Left lung (tissue), 10 donors: ENCODE data around the gene ANGPTL2. TPM values are rescaled to one million over a fixed set of nuclear protein-coding genes. Genes with fewer than 3 reads are reported as not detected.

Source experiments
- ATAC-seq: fragments of 200-7000 bp; cut with Tn5 transposase; one replicate; pipeline ENCODE4 v1.9.1; 2020; ENCODE audit warnings: moderate library complexity
- DNase-seq, 4 donors: peaks; one replicate each; pipeline ENCODE4 v3.0.0-alpha.2; 2013 to 2020
- H3K27ac ChIP-seq, 2 donors: fragments of 200-600 bp; sonication (generic) in 1 of 2; one replicate each; pipeline versions ENCODE4 v1.5.0 to v1.8.0; 2020 to 2021
- H3K27me3 ChIP-seq, 2 donors: fragments of 200-600 bp; sonication (generic) in 1 of 2; one replicate each; pipeline versions ENCODE4 v1.5.0 to v1.8.0; 2020 to 2021
- H3K36me3 ChIP-seq, 2 donors: fragments of 200-600 bp; sonication (generic) in 1 of 2; one replicate each; pipeline versions ENCODE4 v1.5.0 to v1.8.0; 2020 to 2021
- H3K4me1 ChIP-seq, 2 donors: fragments of 200-600 bp; one replicate each; pipeline ENCODE4 v1.8.0; 2021
- H3K4me3 ChIP-seq, 2 donors: fragments of 200-600 bp; sonication (generic) in 1 of 2; one replicate each; pipeline versions ENCODE4 v1.5.0 to v1.8.0; 2020 to 2021; ENCODE audit warnings: mild to moderate bottlenecking in 1 of 2
- H3K9me3 ChIP-seq, 2 donors: fragments of 200-600 bp; sonication (generic) in 1 of 2; one replicate each; pipeline versions ENCODE4 v1.5.0 to v1.8.0; 2020 to 2021
- intact Hi-C, 2 donors: fragments of 100-400 bp; cut with DNase I; formaldehyde crosslinking; loops; one replicate each; pipeline versions ENCODE4 v1.11.2 to v1.14.2; 2022
- polyA plus RNA-seq, 6 donors: library from polyadenylated mRNA; unstranded; fragments of 120-200 nt; gene quantifications; one replicate each; pipeline ENCODE4 v1.2.1, GENCODE V29; 2013; ENCODE audit not compliant: insufficient read length in 6 of 6
- total RNA-seq, 2 donors: library from RNA; stranded (reverse); fragmentation: NEBNext Ultra II Directional; extraction: Animal tissue kit (Norgen Biotek cat#: 25700); gene quantifications; one replicate each; pipeline ENCODE4 v1.2.1, GENCODE V29; 2021
- TF ChIP-seq, protein P1 (sequence below), 2 donors: fragments of 200-600 bp; sonication (generic) in 1 of 2; IDR thresholded peaks; one replicate each; pipeline versions ENCODE4 v1.5.0 to v1.8.0; 2021; ENCODE audit warnings: antibody characterized with exemption in 2 of 2
- donor health status: DM: no; HTN: yes; CAD: no.
- donor health status: DM: no; HTN: no; CAD: no.

The ANGPTL2 gene
- total and polyA plus RNA-seq, 8 donors: 22.7 to 34.7 (median 30.1) TPM

DNA sequence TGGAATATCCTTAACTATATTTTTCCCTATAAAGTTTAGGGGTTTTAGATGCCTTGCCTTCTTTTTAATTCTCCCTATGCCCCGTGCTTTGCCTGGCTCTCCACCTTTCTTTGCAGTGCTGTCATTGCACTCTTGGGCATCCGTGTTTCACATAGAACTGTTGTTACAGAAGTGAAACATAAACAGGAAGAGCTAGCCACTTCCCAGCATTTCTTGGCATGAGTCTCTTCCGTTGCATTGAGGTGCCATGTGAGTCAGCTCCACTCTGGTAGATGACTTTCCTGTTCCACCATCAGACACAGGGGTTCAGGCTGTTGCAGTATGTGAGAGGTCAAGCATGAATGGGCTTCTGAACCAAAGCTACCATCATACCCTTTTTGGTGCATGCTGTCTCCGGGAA lies 73.4 kb downstream of the ANGPTL2 start:
- intact Hi-C loops: no loop called here

DNA sequence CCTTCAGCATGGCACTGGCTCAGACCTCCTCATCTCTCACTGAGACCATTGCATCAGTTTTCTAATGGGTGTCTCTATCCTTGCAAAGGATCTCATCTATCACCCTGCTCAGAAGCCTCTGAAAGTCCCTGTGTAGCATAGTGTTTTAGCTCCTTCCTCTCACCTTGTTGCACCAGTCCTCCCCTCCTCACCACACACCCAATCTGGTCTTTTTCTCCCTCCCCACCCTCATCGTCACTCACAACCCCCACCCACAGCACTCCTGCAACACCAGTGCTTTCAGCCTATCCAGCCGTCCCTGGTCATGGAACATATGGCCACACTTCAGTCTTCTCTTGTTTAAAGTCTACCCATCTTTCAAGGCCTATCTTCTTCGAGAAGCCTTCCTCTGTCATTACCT lies 74.5 kb downstream of the ANGPTL2 start:
- Histone ChIP-seq H3K27ac (peak overlapping the region in 1 of 2 donors; percentile 71), H3K4me3 (no peak overlapping the region), H3K36me3 (no peaks in the 10 kb centered on the region), H3K9me3 (no peaks in the 10 kb centered on the region), H3K27me3 (no peaks in the 10 kb centered on the region), H3K4me1 (peaks cover 7 to 32% of the 10 kb centered on the region in 2 donors)
- DNase-seq (no peak), ATAC-seq (no peak)
- TF ChIP-seq, protein P1, sequence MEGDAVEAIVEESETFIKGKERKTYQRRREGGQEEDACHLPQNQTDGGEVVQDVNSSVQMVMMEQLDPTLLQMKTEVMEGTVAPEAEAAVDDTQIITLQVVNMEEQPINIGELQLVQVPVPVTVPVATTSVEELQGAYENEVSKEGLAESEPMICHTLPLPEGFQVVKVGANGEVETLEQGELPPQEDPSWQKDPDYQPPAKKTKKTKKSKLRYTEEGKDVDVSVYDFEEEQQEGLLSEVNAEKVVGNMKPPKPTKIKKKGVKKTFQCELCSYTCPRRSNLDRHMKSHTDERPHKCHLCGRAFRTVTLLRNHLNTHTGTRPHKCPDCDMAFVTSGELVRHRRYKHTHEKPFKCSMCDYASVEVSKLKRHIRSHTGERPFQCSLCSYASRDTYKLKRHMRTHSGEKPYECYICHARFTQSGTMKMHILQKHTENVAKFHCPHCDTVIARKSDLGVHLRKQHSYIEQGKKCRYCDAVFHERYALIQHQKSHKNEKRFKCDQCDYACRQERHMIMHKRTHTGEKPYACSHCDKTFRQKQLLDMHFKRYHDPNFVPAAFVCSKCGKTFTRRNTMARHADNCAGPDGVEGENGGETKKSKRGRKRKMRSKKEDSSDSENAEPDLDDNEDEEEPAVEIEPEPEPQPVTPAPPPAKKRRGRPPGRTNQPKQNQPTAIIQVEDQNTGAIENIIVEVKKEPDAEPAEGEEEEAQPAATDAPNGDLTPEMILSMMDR (IDR thresholded peaks at IDR 0.05): no peak
- intact Hi-C loops: no loop called here

More for the DNA sequence above, 73.4 kb downstream of the ANGPTL2 start:
- TF ChIP-seq, protein P1 (IDR thresholded peaks at IDR 0.05): peak; percentile 19 to 44
- Histone ChIP-seq H3K4me3 (no peak overlapping the region), H3K9me3 (no peaks in the 10 kb centered on the region), H3K27me3 (no peaks in the 10 kb centered on the region), H3K36me3 (no peaks in the 10 kb centered on the region), H3K4me1 (peaks cover 12 to 32% of the 10 kb centered on the region in 2 donors), H3K27ac (peak overlapping the region; percentile 28 to 71)
- peak; percentile 86 for ATAC-seq
- peak in 1 of 4 donors; percentile 64 for DNase-seq

DNA sequence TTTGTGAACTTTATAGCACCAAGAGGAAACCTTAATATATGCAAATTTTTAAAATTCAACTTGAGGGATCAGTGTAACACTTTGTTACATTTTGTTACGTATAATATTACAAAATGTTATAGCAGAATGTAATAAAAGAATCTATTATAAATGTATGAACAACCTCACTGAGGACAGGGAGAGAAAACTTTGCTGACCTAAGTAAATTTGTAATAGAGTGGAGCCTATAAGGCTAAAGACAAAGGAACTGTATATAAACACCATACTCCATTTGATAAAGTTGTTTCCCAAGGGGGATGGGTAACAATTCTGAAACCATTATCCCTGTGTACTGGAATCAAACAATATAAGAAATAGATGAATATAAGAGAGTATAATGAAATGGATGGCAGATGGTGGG lies 77.3 kb downstream of the ANGPTL2 start:
- TF ChIP-seq, protein P1 (IDR thresholded peaks at IDR 0.05): no peak
- intact Hi-C loops: no loop called here
- no peak for DNase-seq

DNA sequence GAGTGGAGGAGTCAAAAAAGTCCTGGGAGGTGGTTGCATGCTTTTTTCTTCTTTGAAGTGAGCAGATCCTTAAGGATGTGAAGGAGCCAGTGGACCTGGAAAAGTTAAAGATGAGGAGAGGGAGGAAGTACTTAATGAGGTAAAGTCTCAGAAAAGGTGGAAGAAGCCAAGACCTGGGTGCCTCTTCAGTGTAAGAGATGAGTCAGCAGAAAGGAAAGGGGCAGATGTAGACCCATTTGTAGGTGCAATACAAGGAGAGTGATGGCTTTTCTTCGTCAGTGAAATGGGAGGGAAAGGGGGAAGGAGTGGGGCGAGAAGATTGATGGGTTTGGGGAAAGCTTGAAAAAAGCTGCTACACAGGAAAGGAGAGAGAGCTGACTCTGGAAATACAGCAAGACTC lies 82.9 kb downstream of the ANGPTL2 start:
- no peak for ATAC-seq

More for the DNA sequence above, 77.3 kb downstream of the ANGPTL2 start:
- no peaks in the 10 kb centered on the region for H3K36me3 ChIP-seq
- H3K27ac ChIP-seq: no peak overlapping the region
- H3K27me3 ChIP-seq: no peaks in the 10 kb centered on the region
- H3K9me3 ChIP-seq: no peaks in the 10 kb centered on the region
- H3K4me3 ChIP-seq: no peak overlapping the region
- ATAC-seq: no peak
- peaks cover 6 to 21% of the 10 kb centered on the region in 2 donors for H3K4me1 ChIP-seq

DNA sequence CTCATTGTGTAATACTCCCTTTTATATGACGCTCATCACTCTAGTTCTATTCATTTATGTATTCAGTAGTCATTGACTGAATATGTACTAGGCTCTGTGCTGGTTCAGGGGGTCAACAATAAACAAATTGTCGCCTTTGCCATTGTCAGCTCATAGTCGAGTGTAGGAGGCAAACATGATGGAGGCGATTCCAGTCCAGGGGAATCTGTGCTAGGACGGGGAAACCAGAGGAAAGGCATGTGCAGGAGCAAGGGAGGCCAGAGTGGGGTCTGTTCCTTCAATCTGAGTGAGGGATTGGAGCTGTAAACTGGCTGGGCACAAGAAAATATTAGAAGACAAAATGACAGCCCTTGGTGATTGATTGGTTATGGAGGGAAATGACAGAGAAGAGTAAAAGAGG lies 83.9 kb downstream of the ANGPTL2 start:
- Histone ChIP-seq H3K27ac (no peak overlapping the region), H3K4me1 (no peaks in the 10 kb centered on the region), H3K27me3 (no peaks in the 10 kb centered on the region), H3K36me3 (no peaks in the 10 kb centered on the region), H3K4me3 (no peak overlapping the region), H3K9me3 (no peaks in the 10 kb centered on the region)
- TF ChIP-seq, protein P1 (IDR thresholded peaks at IDR 0.05): no peak
- ATAC-seq (no peak), DNase-seq (no peak)
- intact Hi-C loops: no loop called here

More for the DNA sequence above, 82.9 kb downstream of the ANGPTL2 start:
- H3K36me3 ChIP-seq: no peaks in the 10 kb centered on the region
- no peak for DNase-seq
- no peaks in the 10 kb centered on the region for H3K9me3 ChIP-seq
- intact Hi-C loops: no loop called here
- no peaks in the 10 kb centered on the region for H3K4me1 ChIP-seq
- TF ChIP-seq, protein P1 (IDR thresholded peaks at IDR 0.05): no peak
- H3K27me3 ChIP-seq: no peaks in the 10 kb centered on the region
- no peak overlapping the region for H3K27ac ChIP-seq
- H3K4me3 ChIP-seq: no peak overlapping the region

Other genes with a start within 250 kb of the ANGPTL2 start
- 10 to 100 TPM; 11.9 to 16.2 TPM for gene RALGPS1, start 207.9 kb downstream of the ANGPTL2 start, total RNA-seq
- gene RALGPS1, start 207.9 kb downstream of the ANGPTL2 start, polyA plus RNA-seq: 10 to 100 TPM; 16.2 to 27.6 (median 24.1) TPM
- gene GARNL3, start 142.1 kb upstream of the ANGPTL2 start, total RNA-seq: 1 to 10 TPM; 7.4 to 8.0 TPM
- gene GARNL3, start 142.1 kb upstream of the ANGPTL2 start, polyA plus RNA-seq: 10 to 100 TPM; 26.6 to 40.4 (median 39.0) TPM